ENCODE results near the gene OR13F1.
"Not testable (repeated sequence)": the region's sequence is repeated elsewhere in the genome, so short reads cannot be mapped to it uniquely, and the experiment has no call there.

OR13F1 gene, protein sequence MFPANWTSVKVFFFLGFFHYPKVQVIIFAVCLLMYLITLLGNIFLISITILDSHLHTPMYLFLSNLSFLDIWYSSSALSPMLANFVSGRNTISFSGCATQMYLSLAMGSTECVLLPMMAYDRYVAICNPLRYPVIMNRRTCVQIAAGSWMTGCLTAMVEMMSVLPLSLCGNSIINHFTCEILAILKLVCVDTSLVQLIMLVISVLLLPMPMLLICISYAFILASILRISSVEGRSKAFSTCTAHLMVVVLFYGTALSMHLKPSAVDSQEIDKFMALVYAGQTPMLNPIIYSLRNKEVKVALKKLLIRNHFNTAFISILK

GRCh38 chr9:104503963-104504362, at the start of gene OR13F1:
OR13F1 (plus strand) TSS chr9:104504263; CDS start chr9:104504263, 0 bp downstream.
- no peak for DNase-seq (ENCODE audit: low read depth)

DNA sequence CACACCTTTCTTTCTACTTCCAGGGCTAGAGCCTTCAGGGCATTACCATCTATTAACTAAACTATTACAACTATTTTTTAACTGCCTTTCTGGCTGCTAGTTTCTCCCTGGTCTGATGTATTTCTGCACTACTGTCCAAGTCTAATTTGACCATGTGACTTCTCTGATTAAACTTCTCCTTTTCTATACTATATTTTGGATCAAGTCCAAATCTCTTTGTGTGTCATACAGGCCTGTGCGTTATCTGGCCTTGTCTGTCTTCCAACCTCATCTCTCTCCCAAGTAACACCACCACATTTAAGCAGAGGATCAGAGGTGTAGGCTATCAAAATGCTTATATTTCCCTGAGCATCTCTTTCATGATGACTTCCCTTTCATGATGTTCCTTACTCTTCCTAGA, 47.2 kb upstream of the OR13F1 start:
- no peak for DNase-seq (ENCODE audit: low read depth)

- DNase-seq (ENCODE audit: low read depth): no peak
These were observed 40.2 kb upstream of the OR13F1 start for GRCh38 chr9:104463864-104464263.

DNA sequence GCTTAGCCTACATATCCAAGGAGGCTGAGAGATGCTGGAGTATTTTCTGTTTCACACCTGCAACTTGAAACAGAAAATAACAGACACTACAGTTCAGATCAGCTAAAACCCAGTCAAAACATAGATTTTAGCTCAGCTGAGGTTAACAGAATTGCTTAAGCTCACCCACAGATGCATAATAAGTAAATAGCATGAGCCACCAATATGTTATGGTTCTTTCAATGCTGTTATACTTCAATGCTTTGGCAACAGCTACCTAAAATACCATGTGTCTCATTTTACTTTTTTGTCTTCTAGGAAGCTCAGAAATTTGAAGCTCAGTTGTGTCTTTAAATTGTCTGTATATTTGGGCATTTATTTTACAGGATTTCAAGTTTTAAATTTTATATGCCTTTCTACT, 35.8 kb upstream of the OR13F1 start:
- no peak for DNase-seq (ENCODE audit: low read depth)

- DNase-seq (ENCODE audit: low read depth): no peak
These were observed 21.0 kb upstream of the OR13F1 start for GRCh38 chr9:104482921-104483570.

DNA sequence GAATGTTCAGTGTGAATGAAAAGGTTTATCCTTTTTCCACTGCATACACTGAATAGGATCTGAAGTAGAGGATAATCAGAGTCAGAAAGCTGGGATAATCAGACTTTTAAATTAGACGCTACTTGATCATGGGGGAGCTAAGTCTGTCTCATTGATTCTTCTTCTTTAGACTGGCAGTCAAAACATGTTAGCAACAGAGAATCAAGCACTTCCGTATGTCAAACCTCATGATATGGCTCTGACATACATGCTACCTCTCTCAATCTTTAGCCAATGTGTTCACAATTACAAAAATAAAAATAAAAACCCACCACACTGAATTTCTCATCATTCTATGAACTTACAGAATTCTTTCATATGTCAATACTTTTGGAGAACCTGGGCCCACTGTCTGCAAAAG, 19.0 kb upstream of the OR13F1 start:
- DNase-seq (ENCODE audit: low read depth): no peak

DNA sequence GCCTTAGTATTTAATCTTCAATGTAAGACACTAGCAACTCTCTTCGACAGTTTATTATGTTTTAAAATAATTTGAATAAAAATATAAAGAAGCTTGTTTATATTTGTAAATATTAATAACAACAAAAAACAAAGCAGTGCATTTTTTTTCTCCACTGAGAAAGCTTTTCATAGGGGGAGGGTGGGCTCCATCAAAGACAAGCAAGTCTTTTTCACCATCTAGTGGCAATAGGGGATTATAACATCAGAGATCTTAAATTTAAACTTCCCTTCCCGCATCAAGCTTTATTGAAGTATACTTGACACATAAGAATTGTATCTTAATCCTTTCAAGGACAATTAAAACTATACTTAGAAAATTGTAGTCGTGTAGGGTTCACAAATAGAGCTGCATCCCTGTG, 9.3 kb upstream of the OR13F1 start:
- DNase-seq (ENCODE audit: low read depth): no peak

DNA sequence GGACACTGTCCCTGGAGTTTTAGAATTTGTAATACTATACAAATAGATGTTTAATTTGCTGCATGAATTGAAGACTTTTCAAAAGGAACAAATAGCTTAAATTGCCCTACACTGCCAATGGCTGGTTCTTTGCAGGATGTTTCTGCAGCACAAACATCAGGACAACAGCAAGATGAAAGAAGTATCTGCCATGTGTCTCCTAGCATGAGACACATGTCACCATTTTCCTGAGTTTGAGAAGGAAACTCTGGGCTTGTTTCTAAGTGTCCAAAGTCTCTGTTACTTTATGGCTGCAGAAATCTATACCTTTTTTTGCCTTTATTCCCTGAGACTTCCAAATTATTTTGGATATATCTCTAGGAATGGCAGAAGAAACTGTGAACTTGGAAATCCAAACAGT, 623 bp upstream of the OR13F1 start:
- no peak for DNase-seq (ENCODE audit: low read depth)

GRCh38 chr9:104506565-104506964, 2.5 kb downstream of the OR13F1 start:
- DNase-seq (ENCODE audit: low read depth): no peak

DNA sequence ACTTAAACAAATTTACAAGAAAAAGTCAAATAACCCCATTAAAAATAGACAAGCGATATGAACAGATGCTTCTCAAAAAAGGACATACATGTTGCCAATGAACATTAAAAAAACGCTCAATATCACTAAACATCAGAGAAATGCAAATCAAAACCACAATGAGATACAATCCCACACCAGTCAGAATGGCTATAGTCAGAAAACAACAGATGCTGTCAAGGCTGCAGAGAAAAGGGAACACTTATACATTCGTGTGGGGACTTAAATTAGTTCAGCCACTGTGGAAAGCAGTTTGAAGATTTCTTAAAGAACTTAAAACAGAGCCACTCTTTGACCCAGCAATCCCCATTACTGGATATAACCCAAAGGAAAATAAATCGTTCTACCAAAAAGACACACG, 10.8 kb downstream of the OR13F1 start:
- no peak for DNase-seq (ENCODE audit: low read depth)

DNA sequence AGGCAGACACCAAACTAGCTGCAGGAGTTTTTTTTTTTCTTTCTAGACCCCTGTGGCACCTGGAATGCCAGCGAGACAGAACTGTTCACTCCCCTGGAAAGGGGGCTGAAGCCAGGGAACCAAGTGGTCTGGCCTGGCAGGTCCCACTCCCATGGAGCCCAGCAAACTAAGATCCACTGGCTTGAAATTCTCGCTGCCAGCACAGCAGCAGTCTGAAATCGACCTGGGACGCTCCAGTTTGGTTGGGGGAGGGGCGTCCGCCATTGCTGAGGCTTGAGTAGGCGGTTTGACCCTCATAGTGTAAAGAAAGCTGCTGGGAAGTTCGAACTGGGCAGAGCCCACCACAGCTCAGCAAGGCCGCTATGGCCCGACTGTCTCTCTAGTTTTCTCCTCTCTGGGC, 16.2 kb downstream of the OR13F1 start:
- DNase-seq (ENCODE audit: low read depth): not testable (repeated sequence)

GRCh38 chr9:104527109-104527508, 23.0 kb downstream of the OR13F1 start, which contains the start of gene OR13C4:
OR13C4 (minus strand) TSS chr9:104527209; CDS start chr9:104527209, 0 bp downstream.
- no peak for DNase-seq (ENCODE audit: low read depth)

- no peak for DNase-seq (ENCODE audit: low read depth)
These were observed 32.7 kb downstream of the OR13F1 start, which contains the start of gene OR13C3 for GRCh38 chr9:104536756-104537155. OR13C3 (minus strand) TSS chr9:104536856; CDS start chr9:104536723, 133 bp downstream.

DNA sequence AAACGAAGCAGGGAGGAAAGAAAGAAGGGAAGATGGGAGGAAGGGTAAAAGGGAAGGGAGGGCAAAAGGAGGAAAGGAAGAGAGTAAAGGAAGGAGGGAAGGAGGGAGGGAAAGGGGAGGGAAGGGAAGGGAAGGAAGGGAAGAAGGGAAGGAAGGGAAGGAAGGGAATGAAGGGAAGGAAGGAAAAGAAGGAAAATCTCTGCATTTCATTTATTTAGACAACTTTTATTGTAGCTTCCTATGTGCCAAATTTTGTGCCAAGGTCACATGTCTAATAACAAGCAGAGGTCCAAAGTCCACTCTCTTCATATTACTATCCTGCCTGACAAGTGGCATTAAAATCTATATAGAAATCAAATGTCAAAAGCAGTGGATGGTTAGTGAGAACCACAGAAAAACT, 35.2 kb downstream of the OR13F1 start:
- no peak for DNase-seq (ENCODE audit: low read depth)

- no peak for DNase-seq (ENCODE audit: low read depth)
These were observed 40.6 kb downstream of the OR13F1 start for GRCh38 chr9:104544644-104545043.

DNA sequence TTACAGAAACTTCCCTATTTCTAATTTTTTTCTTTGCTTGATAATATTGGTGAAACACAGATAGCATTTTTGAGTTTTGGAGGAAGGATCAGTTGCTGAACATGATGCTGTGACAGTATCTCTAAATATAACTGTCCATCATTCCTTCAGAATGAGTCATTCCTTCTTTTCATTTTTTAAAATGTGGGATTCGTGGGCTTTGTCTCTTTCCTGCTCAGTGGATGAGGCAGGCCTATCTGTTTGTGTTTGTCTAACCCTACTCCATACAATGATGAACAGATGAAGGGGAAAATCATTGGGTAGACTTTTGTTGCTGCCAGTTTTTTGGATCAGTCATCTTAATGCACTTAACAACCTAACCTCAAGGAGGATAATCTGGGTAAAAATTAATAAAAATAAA, 49.2 kb downstream of the OR13F1 start:
- no peak for DNase-seq (ENCODE audit: low read depth)
